VCaP (cell line): ENCODE data around the gene TMEM171.

Source experiments
- H3K27ac ChIP-seq: fragments of 450-650 bp; 2 replicates; pipeline ENCODE4 v1.5.1; 2017
- CTCF ChIP-seq: fragments of 450-650 bp; conservative IDR thresholded peaks from 2 replicates; pipeline ENCODE4 v1.5.1; 2017; ENCODE audit warnings: mild to moderate bottlenecking, moderate library complexity

The TMEM171 gene

GRCh38 chr5:73112359-73112758, 8.0 kb upstream of the TMEM171 start:
- TF ChIP-seq CTCF = no peak
- H3K27ac ChIP-seq = no peak overlapping the region

- no peak overlapping the region for H3K27ac ChIP-seq
- TF ChIP-seq CTCF = no peak
Observed at GRCh38 chr5:73114044-73114688, 6.2 kb upstream of the TMEM171 start.

- TF ChIP-seq CTCF = no peak
- no peak overlapping the region for H3K27ac ChIP-seq
Observed at GRCh38 chr5:73115399-73116051, 4.8 kb upstream of the TMEM171 start.

- H3K27ac ChIP-seq = no peak overlapping the region
- TF ChIP-seq CTCF = no peak
Observed at GRCh38 chr5:73116506-73116905, 3.9 kb upstream of the TMEM171 start.

- TF ChIP-seq CTCF = no peak
Observed at GRCh38 chr5:73117088-73117740, 3.2 kb upstream of the TMEM171 start.

GRCh38 chr5:73118391-73118973, 1.9 kb upstream of the TMEM171 start:
- TF ChIP-seq CTCF = no peak

More at GRCh38 chr5:73117088-73117740, 3.2 kb upstream of the TMEM171 start:
- H3K27ac ChIP-seq = no peak overlapping the region

GRCh38 chr5:73119451-73120157, 771 bp upstream of the TMEM171 start:
- no peak for TF ChIP-seq CTCF
- H3K27ac ChIP-seq = no peak overlapping the region

More at GRCh38 chr5:73118391-73118973, 1.9 kb upstream of the TMEM171 start:
- H3K27ac ChIP-seq = no peak overlapping the region
